Liver (tissue), 9 donors: ENCODE measurements around the gene OR8B8. TPM values are rescaled to one million over a fixed set of nuclear protein-coding genes. Genes with fewer than 3 reads are reported as not detected.

ENCODE experiments used
- DNase-seq: peaks from one replicate; pipeline ENCODE4 v3.0.0-alpha.2; 2017; ENCODE audit warnings: low spot score
- H3K27ac ChIP-seq, 2 donors: one replicate each; pipeline ENCODE4 v1.7.0; 2013; ENCODE audit warnings: inconsistent platforms in 2 of 2, low read length in 2 of 2, control low read depth in 1 of 2, low read depth in 1 of 2, mild to moderate bottlenecking in 1 of 2
- H3K27me3 ChIP-seq, 4 donors: one replicate each; pipeline versions ENCODE4 v1.6.1 to v1.7.0; 2013; ENCODE audit warnings: low read length in 3 of 4, inconsistent platforms in 1 of 4, mild to moderate bottlenecking in 1 of 4, moderate library complexity in 1 of 4; ENCODE audit not compliant: control insufficient read depth in 4 of 4, insufficient read depth in 4 of 4
- H3K36me3 ChIP-seq, 4 donors: one replicate each; pipeline versions ENCODE4 v1.6.1 to v1.7.0; 2013; ENCODE audit warnings: low read length in 3 of 4, mild to moderate bottlenecking in 3 of 4, low read depth in 1 of 4, moderate library complexity in 1 of 4; ENCODE audit not compliant: control insufficient read depth in 4 of 4, insufficient read depth in 3 of 4
- H3K4me1 ChIP-seq, 4 donors: one replicate each; pipeline versions ENCODE4 v1.6.1 to v1.7.0; 2013; ENCODE audit warnings: low read length in 3 of 4, mild to moderate bottlenecking in 3 of 4, moderate library complexity in 1 of 4; ENCODE audit not compliant: control insufficient read depth in 4 of 4, insufficient read depth in 4 of 4
- H3K4me3 ChIP-seq, 3 donors: one replicate each; pipeline versions ENCODE4 v1.6.1 to v1.7.0; 2013; ENCODE audit warnings: low read length in 3 of 3, control low read depth in 1 of 3, low read depth in 1 of 3, mild to moderate bottlenecking in 1 of 3
- H3K9ac ChIP-seq, 2 donors: one replicate each; pipeline ENCODE4 v1.7.0; 2013; ENCODE audit warnings: low read length in 2 of 2, mild to moderate bottlenecking in 2 of 2, moderate library complexity in 2 of 2, control low read depth in 1 of 2, low read depth in 1 of 2
- H3K9me3 ChIP-seq, 4 donors: one replicate each; pipeline versions ENCODE4 v1.6.1 to v1.7.0; 2013; ENCODE audit warnings: low read length in 3 of 4; ENCODE audit not compliant: control insufficient read depth in 4 of 4
- ATF3 ChIP-seq: IDR thresholded peaks from 2 replicates; pipeline ENCODE4 v1.6.1; 2016; ENCODE audit warnings: antibody characterized with exemption
- CTCF ChIP-seq: fragments of 150-350 bp; IDR thresholded peaks from 2 replicates; pipeline ENCODE4 v1.5.1; 2017; ENCODE audit warnings: improper control_type of control experiment, low read depth, low read length; ENCODE audit not compliant: missing input control
- EGR1 ChIP-seq, 2 donors: IDR thresholded peaks; 2 replicates each; pipeline ENCODE4 v1.6.1; 2016 to 2018; ENCODE audit warnings: antibody characterized with exemption in 2 of 2, low read depth in 2 of 2
- FOXA1 ChIP-seq: IDR thresholded peaks from 2 replicates; pipeline ENCODE4 v1.6.1; 2016; ENCODE audit warnings: antibody characterized with exemption
- FOXA2 ChIP-seq: IDR thresholded peaks from 2 replicates; pipeline ENCODE4 v1.6.1; 2016; ENCODE audit warnings: antibody characterized with exemption
- GABPA ChIP-seq, 2 donors: IDR thresholded peaks in 1 of 2; conservative IDR thresholded peaks in 1 of 2; 2 replicates each; pipeline ENCODE4 v1.6.1; 2016; ENCODE audit warnings: antibody characterized with exemption in 2 of 2, mild to moderate bottlenecking in 1 of 2, moderate library complexity in 1 of 2
- HNF4A ChIP-seq, 2 donors: conservative IDR thresholded peaks; 2 replicates each; pipeline ENCODE4 v1.6.1; 2016; ENCODE audit warnings: antibody characterized with exemption in 2 of 2, mild to moderate bottlenecking in 2 of 2
- HNF4G ChIP-seq: IDR thresholded peaks from 2 replicates; pipeline ENCODE4 v1.6.1; 2016; ENCODE audit warnings: antibody characterized with exemption
- JUND ChIP-seq, 2 donors: IDR thresholded peaks; 2 replicates each; pipeline ENCODE4 v1.6.1; 2016; ENCODE audit warnings: antibody characterized with exemption in 2 of 2
- MAX ChIP-seq: IDR thresholded peaks from 2 replicates; pipeline ENCODE4 v1.6.1; 2016; ENCODE audit warnings: antibody characterized with exemption
- NR2F2 ChIP-seq: IDR thresholded peaks from 2 replicates; pipeline ENCODE4 v1.6.1; 2016; ENCODE audit warnings: antibody characterized with exemption
- RAD21 ChIP-seq, 2 donors: IDR thresholded peaks; 2 replicates each; pipeline ENCODE4 v1.6.1; 2016; ENCODE audit warnings: antibody characterized with exemption in 2 of 2, mild to moderate bottlenecking in 2 of 2
- REST ChIP-seq: IDR thresholded peaks from 2 replicates; pipeline ENCODE4 v1.6.1; 2016; ENCODE audit warnings: antibody characterized with exemption, mild to moderate bottlenecking
- RXRA ChIP-seq, 2 donors: IDR thresholded peaks; 2 replicates each; pipeline ENCODE4 v1.6.1; 2017 to 2018; ENCODE audit warnings: antibody characterized with exemption in 2 of 2, mild to moderate bottlenecking in 1 of 2
- SP1 ChIP-seq: IDR thresholded peaks from 2 replicates; pipeline ENCODE4 v1.6.1; 2018; ENCODE audit warnings: antibody characterized with exemption, mild to moderate bottlenecking
- TAF1 ChIP-seq: conservative IDR thresholded peaks from 2 replicates; pipeline ENCODE4 v1.6.1; 2016; ENCODE audit warnings: antibody characterized with exemption, mild to moderate bottlenecking
- YY1 ChIP-seq: IDR thresholded peaks from 2 replicates; pipeline ENCODE4 v1.6.1; 2016; ENCODE audit warnings: antibody characterized with exemption, mild to moderate bottlenecking
- ZBTB33 ChIP-seq: IDR thresholded peaks from 2 replicates; pipeline ENCODE4 v1.6.1; 2016; ENCODE audit warnings: antibody characterized with exemption
- WGBS: extraction: QIAGEN DNeasy Blood & Tissue Kit; methylation state at CpG from one replicate; pipeline ENCODE4 v1.1.7; 2013; 5-methylcytosine and 5-hydroxymethylcytosine counted together
- polyA plus RNA-seq, 2 donors: library from polyadenylated mRNA; stranded (reverse) in 1 of 2; unstranded in 1 of 2; fragments of 200-250 nt in 1 of 2; fragments of >200 nt in 1 of 2; fragmentation: Nextera tagmentation in 1 of 2; extraction: Ambion mirVana in 1 of 2; gene quantifications; one replicate each; pipeline versions ENCODE4 v1.2.1 to v1.2.3, GENCODE V29; 2013 to 2015
- total RNA-seq, 2 donors: library from RNA; depleted of rRNA; stranded (reverse); fragments of >200 nt; gene quantifications; one replicate each; pipeline ENCODE4 v1.2.3, GENCODE V29; 2014
- donor health status: healthy.
- donor health status: healthy.
- donor health status: healthy.
- donor health status: healthy.
- donor health status: healthy.

The OR8B8 gene
- total and polyA plus RNA-seq, 4 donors: not detected

- 45% methylated on average over 2 of the region's 2 CpGs for WGBS
- no peak for TF ChIP-seq MAX
- TF ChIP-seq YY1: no peak
- no peak for TF ChIP-seq FOXA2
- TF ChIP-seq ATF3: no peak
- TF ChIP-seq FOXA1: no peak
- no peak for TF ChIP-seq ZBTB33
- no peak for TF ChIP-seq RXRA (IDR thresholded peaks at IDR 0.05)
- TF ChIP-seq REST: no peak
- TF ChIP-seq JUND (IDR thresholded peaks at IDR 0.05): no peak
- TF ChIP-seq EGR1 (IDR thresholded peaks at IDR 0.05; ENCODE audit: low read depth in 2 of 2): no peak
- TF ChIP-seq SP1: no peak
- no peak for TF ChIP-seq CTCF
- no peak for TF ChIP-seq GABPA (IDR thresholded peaks at IDR 0.05 in 1 of 2, conservative IDR thresholded peaks at IDR 0.05 in 1 of 2)
- TF ChIP-seq RAD21 (IDR thresholded peaks at IDR 0.05): no peak
- no peak for TF ChIP-seq HNF4G
- TF ChIP-seq TAF1: no peak
- TF ChIP-seq NR2F2: no peak
- TF ChIP-seq HNF4A (conservative IDR thresholded peaks at IDR 0.05): no peak
- no peak overlapping the region for H3K9ac ChIP-seq
- DNase-seq: no peak
- no peak overlapping the region for H3K27ac ChIP-seq
- H3K36me3 ChIP-seq: no peaks in the 10 kb centered on the region
- H3K4me1 ChIP-seq: no peaks in the 10 kb centered on the region
- no peak overlapping the region for H3K4me3 ChIP-seq
- peaks cover 0 to 5% (median 0%) of the 10 kb centered on the region in 4 donors for H3K27me3 ChIP-seq
- H3K9me3 ChIP-seq: peaks cover 0 to 9% (median 1%) of the 10 kb centered on the region in 4 donors
Measured at GRCh38 chr11:124429599-124429998, 15.9 kb downstream of the OR8B8 start.
